Measurements from ENCODE around the gene HES5. TPM values are rescaled to one million over a fixed set of nuclear protein-coding genes. Genes with fewer than 3 reads are reported as not detected.

HES5 gene
- polyA plus RNA-seq, 1 of the 3 experiments (the other 2 are of a cell fraction): 0.03 TPM

DNA sequence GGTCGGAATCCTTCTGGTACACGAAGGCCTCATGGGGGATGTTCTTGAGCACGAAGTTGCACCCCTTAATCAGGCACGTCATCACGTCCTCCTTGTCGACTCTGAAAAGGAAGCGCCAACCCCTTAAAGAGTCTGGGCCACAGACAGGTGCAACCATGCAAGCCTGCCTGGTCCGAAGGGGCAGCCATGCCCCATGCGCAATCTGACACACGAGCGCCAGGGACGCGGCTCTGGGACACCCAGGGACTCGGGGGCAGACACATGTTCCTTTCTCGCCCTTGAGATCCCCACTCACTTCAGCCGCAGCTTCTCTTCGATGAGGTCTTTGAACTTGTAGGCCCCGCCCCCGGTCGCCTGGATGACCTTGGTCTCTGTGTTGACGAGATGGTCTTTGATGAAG lies 9.3 kb downstream of the HES5 start:
- Histone ChIP-seq H3K9me2 (no peaks in the 10 kb centered on the region), H3K4me2 (no peak overlapping the region), H3F3A (replicated peaks; ENCODE audit: insufficient read depth) (no peaks in the 10 kb centered on the region), H3K36me3 (replicated peaks in 1 of 2; ENCODE audit: control insufficient read depth in 1 of 2, insufficient read depth in 2 of 2, low read length in 1 of 2) (peaks cover 5 to 61% of the 10 kb centered on the region in 2 experiments), H3K79me2 (ENCODE audit: insufficient read depth) (peaks cover 38% of the 10 kb centered on the region), H3K9ac (no peak overlapping the region), H3K4me3 (ENCODE audit: low read depth in 2 of 2, low read length in 1 of 2) (no peak overlapping the region), H2AFZ (ENCODE audit: low read depth) (no peak overlapping the region), H3K9me3 (no peaks in the 10 kb centered on the region), H3K27me3 (ENCODE audit: insufficient read depth) (no peaks in the 10 kb centered on the region), H4K20me1 (ENCODE audit: insufficient read depth) (peaks cover 36% of the 10 kb centered on the region), H3K27ac (ENCODE audit: low read depth in 2 of 2, low read length in 1 of 2) (no peak overlapping the region), H3K4me1 (ENCODE audit: control insufficient read depth in 1 of 2, insufficient read depth in 2 of 2, low read depth in 1 of 2, low read length in 1 of 2) (peaks cover 0 to 19% of the 10 kb centered on the region in 2 experiments; a peak in 2 of 4 replicates)
- DNase-seq: no peak
- ChIA-PET CTCF (interaction anchor here (1.3 kb wide), 1 partner anchor 11 kb away, joined by 4 read pairs; no protein-coding TSS in a partner anchor), POLR2A (no interaction called here)
- WGBS (ENCODE audit: low lambda C conversion rate): 93% methylated on average over 17 of the region's 21 CpGs
- TF ChIP-seq FOSL2 (IDR thresholded peaks at IDR 0.05; ENCODE audit: borderline replicate concordance, low read depth): no peak
- no peak for TF ChIP-seq ELF1 (IDR thresholded peaks at IDR 0.05)
- TF ChIP-seq MEF2A (IDR thresholded peaks at IDR 0.05; ENCODE audit: borderline replicate concordance, low read depth): no peak
- TF ChIP-seq TCF12 (IDR thresholded peaks at IDR 0.05): no peak
- TF ChIP-seq FOXM1 (IDR thresholded peaks at IDR 0.05; ENCODE audit: low read depth): no peak
- TF ChIP-seq, protein P1, sequence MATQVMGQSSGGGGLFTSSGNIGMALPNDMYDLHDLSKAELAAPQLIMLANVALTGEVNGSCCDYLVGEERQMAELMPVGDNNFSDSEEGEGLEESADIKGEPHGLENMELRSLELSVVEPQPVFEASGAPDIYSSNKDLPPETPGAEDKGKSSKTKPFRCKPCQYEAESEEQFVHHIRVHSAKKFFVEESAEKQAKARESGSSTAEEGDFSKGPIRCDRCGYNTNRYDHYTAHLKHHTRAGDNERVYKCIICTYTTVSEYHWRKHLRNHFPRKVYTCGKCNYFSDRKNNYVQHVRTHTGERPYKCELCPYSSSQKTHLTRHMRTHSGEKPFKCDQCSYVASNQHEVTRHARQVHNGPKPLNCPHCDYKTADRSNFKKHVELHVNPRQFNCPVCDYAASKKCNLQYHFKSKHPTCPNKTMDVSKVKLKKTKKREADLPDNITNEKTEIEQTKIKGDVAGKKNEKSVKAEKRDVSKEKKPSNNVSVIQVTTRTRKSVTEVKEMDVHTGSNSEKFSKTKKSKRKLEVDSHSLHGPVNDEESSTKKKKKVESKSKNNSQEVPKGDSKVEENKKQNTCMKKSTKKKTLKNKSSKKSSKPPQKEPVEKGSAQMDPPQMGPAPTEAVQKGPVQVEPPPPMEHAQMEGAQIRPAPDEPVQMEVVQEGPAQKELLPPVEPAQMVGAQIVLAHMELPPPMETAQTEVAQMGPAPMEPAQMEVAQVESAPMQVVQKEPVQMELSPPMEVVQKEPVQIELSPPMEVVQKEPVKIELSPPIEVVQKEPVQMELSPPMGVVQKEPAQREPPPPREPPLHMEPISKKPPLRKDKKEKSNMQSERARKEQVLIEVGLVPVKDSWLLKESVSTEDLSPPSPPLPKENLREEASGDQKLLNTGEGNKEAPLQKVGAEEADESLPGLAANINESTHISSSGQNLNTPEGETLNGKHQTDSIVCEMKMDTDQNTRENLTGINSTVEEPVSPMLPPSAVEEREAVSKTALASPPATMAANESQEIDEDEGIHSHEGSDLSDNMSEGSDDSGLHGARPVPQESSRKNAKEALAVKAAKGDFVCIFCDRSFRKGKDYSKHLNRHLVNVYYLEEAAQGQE (IDR thresholded peaks at IDR 0.05; ENCODE audit: low read depth, low read length): no peak
- TF ChIP-seq YY1 (IDR thresholded peaks at IDR 0.05; ENCODE audit: low read depth): no peak
- TF ChIP-seq POLR2AphosphoS5 (IDR thresholded peaks at IDR 0.05; ENCODE audit: low read depth, low read length): no peak
- TF ChIP-seq, protein P2, sequence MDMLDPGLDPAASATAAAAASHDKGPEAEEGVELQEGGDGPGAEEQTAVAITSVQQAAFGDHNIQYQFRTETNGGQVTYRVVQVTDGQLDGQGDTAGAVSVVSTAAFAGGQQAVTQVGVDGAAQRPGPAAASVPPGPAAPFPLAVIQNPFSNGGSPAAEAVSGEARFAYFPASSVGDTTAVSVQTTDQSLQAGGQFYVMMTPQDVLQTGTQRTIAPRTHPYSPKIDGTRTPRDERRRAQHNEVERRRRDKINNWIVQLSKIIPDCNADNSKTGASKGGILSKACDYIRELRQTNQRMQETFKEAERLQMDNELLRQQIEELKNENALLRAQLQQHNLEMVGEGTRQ (IDR thresholded peaks at IDR 0.05; ENCODE audit: borderline replicate concordance, low read depth, low read length): no peak
- TF ChIP-seq, protein P3, sequence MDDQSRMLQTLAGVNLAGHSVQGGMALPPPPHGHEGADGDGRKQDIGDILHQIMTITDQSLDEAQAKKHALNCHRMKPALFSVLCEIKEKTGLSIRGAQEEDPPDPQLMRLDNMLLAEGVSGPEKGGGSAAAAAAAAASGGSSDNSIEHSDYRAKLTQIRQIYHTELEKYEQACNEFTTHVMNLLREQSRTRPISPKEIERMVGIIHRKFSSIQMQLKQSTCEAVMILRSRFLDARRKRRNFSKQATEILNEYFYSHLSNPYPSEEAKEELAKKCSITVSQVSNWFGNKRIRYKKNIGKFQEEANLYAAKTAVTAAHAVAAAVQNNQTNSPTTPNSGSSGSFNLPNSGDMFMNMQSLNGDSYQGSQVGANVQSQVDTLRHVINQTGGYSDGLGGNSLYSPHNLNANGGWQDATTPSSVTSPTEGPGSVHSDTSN (IDR thresholded peaks at IDR 0.05): no peak
- TF ChIP-seq, protein P4, sequence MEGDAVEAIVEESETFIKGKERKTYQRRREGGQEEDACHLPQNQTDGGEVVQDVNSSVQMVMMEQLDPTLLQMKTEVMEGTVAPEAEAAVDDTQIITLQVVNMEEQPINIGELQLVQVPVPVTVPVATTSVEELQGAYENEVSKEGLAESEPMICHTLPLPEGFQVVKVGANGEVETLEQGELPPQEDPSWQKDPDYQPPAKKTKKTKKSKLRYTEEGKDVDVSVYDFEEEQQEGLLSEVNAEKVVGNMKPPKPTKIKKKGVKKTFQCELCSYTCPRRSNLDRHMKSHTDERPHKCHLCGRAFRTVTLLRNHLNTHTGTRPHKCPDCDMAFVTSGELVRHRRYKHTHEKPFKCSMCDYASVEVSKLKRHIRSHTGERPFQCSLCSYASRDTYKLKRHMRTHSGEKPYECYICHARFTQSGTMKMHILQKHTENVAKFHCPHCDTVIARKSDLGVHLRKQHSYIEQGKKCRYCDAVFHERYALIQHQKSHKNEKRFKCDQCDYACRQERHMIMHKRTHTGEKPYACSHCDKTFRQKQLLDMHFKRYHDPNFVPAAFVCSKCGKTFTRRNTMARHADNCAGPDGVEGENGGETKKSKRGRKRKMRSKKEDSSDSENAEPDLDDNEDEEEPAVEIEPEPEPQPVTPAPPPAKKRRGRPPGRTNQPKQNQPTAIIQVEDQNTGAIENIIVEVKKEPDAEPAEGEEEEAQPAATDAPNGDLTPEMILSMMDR (IDR thresholded peaks at IDR 0.05): no peak
- no peak for TF ChIP-seq NRF1 (IDR thresholded peaks at IDR 0.05; ENCODE audit: low read depth, low read length)
- TF ChIP-seq TEAD4 (IDR thresholded peaks at IDR 0.05; ENCODE audit: borderline replicate concordance, insufficient read depth): no peak
- TF ChIP-seq TAF1 (IDR thresholded peaks at IDR 0.05; ENCODE audit: borderline replicate concordance, low read depth, low read length): no peak
- TF ChIP-seq RCOR1 (IDR thresholded peaks at IDR 0.05; ENCODE audit: low read length): no peak
- TF ChIP-seq, protein P5, sequence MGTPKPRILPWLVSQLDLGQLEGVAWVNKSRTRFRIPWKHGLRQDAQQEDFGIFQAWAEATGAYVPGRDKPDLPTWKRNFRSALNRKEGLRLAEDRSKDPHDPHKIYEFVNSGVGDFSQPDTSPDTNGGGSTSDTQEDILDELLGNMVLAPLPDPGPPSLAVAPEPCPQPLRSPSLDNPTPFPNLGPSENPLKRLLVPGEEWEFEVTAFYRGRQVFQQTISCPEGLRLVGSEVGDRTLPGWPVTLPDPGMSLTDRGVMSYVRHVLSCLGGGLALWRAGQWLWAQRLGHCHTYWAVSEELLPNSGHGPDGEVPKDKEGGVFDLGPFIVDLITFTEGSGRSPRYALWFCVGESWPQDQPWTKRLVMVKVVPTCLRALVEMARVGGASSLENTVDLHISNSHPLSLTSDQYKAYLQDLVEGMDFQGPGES (IDR thresholded peaks at IDR 0.05; ENCODE audit: low read depth, low read length): no peak
- no peak for TF ChIP-seq JUND (IDR thresholded peaks at IDR 0.05)
- TF ChIP-seq MXI1 (IDR thresholded peaks at IDR 0.05; ENCODE audit: low read depth, low read length): no peak
- TF ChIP-seq, protein P6, sequence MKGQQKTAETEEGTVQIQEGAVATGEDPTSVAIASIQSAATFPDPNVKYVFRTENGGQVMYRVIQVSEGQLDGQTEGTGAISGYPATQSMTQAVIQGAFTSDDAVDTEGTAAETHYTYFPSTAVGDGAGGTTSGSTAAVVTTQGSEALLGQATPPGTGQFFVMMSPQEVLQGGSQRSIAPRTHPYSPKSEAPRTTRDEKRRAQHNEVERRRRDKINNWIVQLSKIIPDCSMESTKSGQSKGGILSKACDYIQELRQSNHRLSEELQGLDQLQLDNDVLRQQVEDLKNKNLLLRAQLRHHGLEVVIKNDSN (IDR thresholded peaks at IDR 0.05; ENCODE audit: borderline replicate concordance, low read depth): no peak

All from SK-N-SH (cell line).